ENCODE data around the gene PMEPA1. TPM values are rescaled to one million over a fixed set of nuclear protein-coding genes. Genes with fewer than 3 reads are reported as not detected.

The PMEPA1 gene
- total and polyA plus RNA-seq, 2 experiments from 2014 or later, result 7.3 to 15.4 TPM

GRCh38 chr20:57658833-57659516, 50.8 kb downstream of the PMEPA1 start:
- Histone ChIP-seq H3F3A (replicated peaks; ENCODE audit: low read depth) (peaks cover 4% of the 10 kb centered on the region; the same call in 1 of the 2 replicates), H3K36me3 (ENCODE audit: insufficient read depth) (no peaks in the 10 kb centered on the region), H3K4me1 (ENCODE audit: insufficient read depth) (no peaks in the 10 kb centered on the region; the same call in 1 of the 2 replicates), H3K27ac (ENCODE audit: low read depth) (no peak overlapping the region), H4K20me1 (replicated peaks; ENCODE audit: insufficient read depth) (peaks cover 5% of the 10 kb centered on the region; the same call in 1 of the 2 replicates), H3K4me3 (no peak overlapping the region), H3K9me2 (ENCODE audit: insufficient read depth) (no peaks in the 10 kb centered on the region), H3K4me2 (no peak overlapping the region), H3K79me2 (replicated peaks; ENCODE audit: insufficient read depth) (peaks cover 26% of the 10 kb centered on the region), H2AFZ (no peak overlapping the region), H3K27me3 (ENCODE audit: insufficient read depth) (no peaks in the 10 kb centered on the region)
- ATAC-seq (no peak), DNase-seq (ENCODE audit: low spot score) (no peak)
- Mint-ChIP-seq H3K4me3 (no peak overlapping the region), H3K4me1 (peaks cover 33% of the 10 kb centered on the region), H3K27ac (no peak overlapping the region), H3K9me3 (no peaks in the 10 kb centered on the region), H3K36me3 (ENCODE audit: low read depth) (peaks cover 20% of the 10 kb centered on the region), H3K27me3 (ENCODE audit: insufficient read depth, low read depth, poor library complexity) (peaks cover 13% of the 10 kb centered on the region)
- no peak for TF ChIP-seq ZNF462 (CRISPR knock-in tag; IDR thresholded peaks at IDR 0.05)
- TF ChIP-seq ETS1 (IDR thresholded peaks at IDR 0.05), result no peak
- TF ChIP-seq NANOG (IDR thresholded peaks at IDR 0.05; ENCODE audit: borderline replicate concordance), result no peak
- TF ChIP-seq JUNB (IDR thresholded peaks at IDR 0.05; ENCODE audit: unreplicated experiment), result no peak
- TF ChIP-seq, protein P1, sequence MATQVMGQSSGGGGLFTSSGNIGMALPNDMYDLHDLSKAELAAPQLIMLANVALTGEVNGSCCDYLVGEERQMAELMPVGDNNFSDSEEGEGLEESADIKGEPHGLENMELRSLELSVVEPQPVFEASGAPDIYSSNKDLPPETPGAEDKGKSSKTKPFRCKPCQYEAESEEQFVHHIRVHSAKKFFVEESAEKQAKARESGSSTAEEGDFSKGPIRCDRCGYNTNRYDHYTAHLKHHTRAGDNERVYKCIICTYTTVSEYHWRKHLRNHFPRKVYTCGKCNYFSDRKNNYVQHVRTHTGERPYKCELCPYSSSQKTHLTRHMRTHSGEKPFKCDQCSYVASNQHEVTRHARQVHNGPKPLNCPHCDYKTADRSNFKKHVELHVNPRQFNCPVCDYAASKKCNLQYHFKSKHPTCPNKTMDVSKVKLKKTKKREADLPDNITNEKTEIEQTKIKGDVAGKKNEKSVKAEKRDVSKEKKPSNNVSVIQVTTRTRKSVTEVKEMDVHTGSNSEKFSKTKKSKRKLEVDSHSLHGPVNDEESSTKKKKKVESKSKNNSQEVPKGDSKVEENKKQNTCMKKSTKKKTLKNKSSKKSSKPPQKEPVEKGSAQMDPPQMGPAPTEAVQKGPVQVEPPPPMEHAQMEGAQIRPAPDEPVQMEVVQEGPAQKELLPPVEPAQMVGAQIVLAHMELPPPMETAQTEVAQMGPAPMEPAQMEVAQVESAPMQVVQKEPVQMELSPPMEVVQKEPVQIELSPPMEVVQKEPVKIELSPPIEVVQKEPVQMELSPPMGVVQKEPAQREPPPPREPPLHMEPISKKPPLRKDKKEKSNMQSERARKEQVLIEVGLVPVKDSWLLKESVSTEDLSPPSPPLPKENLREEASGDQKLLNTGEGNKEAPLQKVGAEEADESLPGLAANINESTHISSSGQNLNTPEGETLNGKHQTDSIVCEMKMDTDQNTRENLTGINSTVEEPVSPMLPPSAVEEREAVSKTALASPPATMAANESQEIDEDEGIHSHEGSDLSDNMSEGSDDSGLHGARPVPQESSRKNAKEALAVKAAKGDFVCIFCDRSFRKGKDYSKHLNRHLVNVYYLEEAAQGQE (IDR thresholded peaks at IDR 0.05; ENCODE audit: unreplicated experiment), result no peak
- TF ChIP-seq EZH2phosphoT487 (IDR thresholded peaks at IDR 0.05; ENCODE audit: unreplicated experiment), result no peak
- TF ChIP-seq POLR2AphosphoS5 (IDR thresholded peaks at IDR 0.05; ENCODE audit: low read depth), result no peak
- TF ChIP-seq EZH2 (IDR thresholded peaks at IDR 0.05; ENCODE audit: low read depth, unreplicated experiment), result no peak
- no peak for TF ChIP-seq CTCF (conservative IDR thresholded peaks at IDR 0.05; ENCODE audit: low read depth in 2 of 2)
- no peak for TF ChIP-seq ZNF331 (CRISPR knock-in tag; IDR thresholded peaks at IDR 0.05; ENCODE audit: low read depth)
- TF ChIP-seq ZNF114 (CRISPR knock-in tag; IDR thresholded peaks at IDR 0.05), result no peak
- TF ChIP-seq STAT1 (IDR thresholded peaks at IDR 0.05; ENCODE audit: unreplicated experiment), result no peak
- TF ChIP-seq CREB1 (CRISPR knock-in tag; IDR thresholded peaks at IDR 0.05; ENCODE audit: low read depth), result no peak

All from GM23338 (cell line).